K562 (cell line): ENCODE results near the gene MICAL2. TPM values are rescaled to one million over a fixed set of nuclear protein-coding genes. Genes with fewer than 3 reads are reported as not detected.

Experiments used
- ATAC-seq: fragments of 200-7000 bp; cut with Tn5 transposase; 3 replicates; pipeline ENCODE4 v1.9.1; 2020; ENCODE audit warnings: moderate library complexity
- BruUV-seq: library from RNA; stranded (reverse); fragments of 400-500 nt; replicated peaks from 2 replicates; lab custom pipeline; 2021; lab: Mats Ljungman, UMichigan
- CTCF ChIA-PET: fragments of 300-600 bp; formaldehyde crosslinking; extraction: SDS; loops from one replicate; lab custom pipeline; 2021; ENCODE audit warnings: low intra/inter-chr PET ratio; lab: Yijun Ruan, JAX
- POLR2A ChIA-PET: fragments of 300-600, 350-650 bp; sonication (Branson Sonifier 250); formaldehyde crosslinking; extraction: SDS; loops from one replicate; lab custom pipeline; 2021; ENCODE audit warnings: antibody characterized with exemption, inconsistent platforms; lab: Yijun Ruan, JAX
- DNase-seq, 4 experiments: peaks; one replicate each; pipeline versions ENCODE4 v3.0.0 to v3.0.0-alpha.2; 2011 to 2018; ENCODE audit warnings: low spot score in 3 of 4, mixed read lengths in 3 of 4; ENCODE audit errors: extremely low read depth in 1 of 4
- FAIRE-seq: peaks from 2 replicates; lab custom pipeline; 2011; peaks lifted over from hg19 to GRCh38; lab: Jason Lieb, UNC
- H2AFZ ChIP-seq: 2 replicates; pipeline ENCODE4 v1.6.0; 2011; ENCODE audit warnings: low read depth, low read length, control low read depth, inconsistent platforms
- H3K27ac ChIP-seq: fragments of 200-600 bp; 3 replicates; pipeline ENCODE4 v1.8.0; 2011; ENCODE audit warnings: low read depth, mild to moderate bottlenecking, control low read depth, inconsistent platforms, low read length, moderate library complexity, mixed read lengths; ENCODE audit errors: extremely low read depth
- H3K27me3 ChIP-seq, 2 experiments: fragments of 300-600 bp in 1 of 2; 2 replicates in 1 of 2; 3 replicates in 1 of 2; pipeline versions ENCODE4 v1.6.0 to v1.8.0; 2011; ENCODE audit warnings: inconsistent platforms in 2 of 2, low read length in 2 of 2, mild to moderate bottlenecking in 1 of 2, mixed read lengths in 1 of 2, moderate library complexity in 1 of 2; ENCODE audit not compliant: control insufficient read depth in 2 of 2, insufficient read depth in 2 of 2
- H3K36me3 ChIP-seq: fragments of 300-600 bp; 3 replicates; pipeline ENCODE4 v1.8.0; 2011; ENCODE audit warnings: mild to moderate bottlenecking, low read length, inconsistent platforms; ENCODE audit not compliant: control insufficient read depth, insufficient read depth
- H3K4me1 ChIP-seq, 2 experiments: fragments of 200-600 bp in 1 of 2; replicated peaks in 1 of 2; 2 replicates in 1 of 2; 3 replicates in 1 of 2; pipeline versions ENCODE4 v1.5.1 to v1.8.0; 2011; ENCODE audit warnings: inconsistent platforms in 2 of 2, low read length in 2 of 2, mild to moderate bottlenecking in 1 of 2, mixed read lengths in 1 of 2, moderate library complexity in 1 of 2; ENCODE audit not compliant: control insufficient read depth in 2 of 2, insufficient read depth in 2 of 2
- H3K4me2 ChIP-seq: 2 replicates; pipeline ENCODE4 v1.6.1; 2011; ENCODE audit warnings: low read length, control low read depth, inconsistent platforms, mixed read lengths; ENCODE audit not compliant: insufficient read depth
- H3K4me3 ChIP-seq: fragments of 200-600 bp; sonication (generic), shearing (Covaris generic); 2 replicates; pipeline ENCODE4 v1.5.1; 2016; ENCODE audit warnings: control low read depth, inconsistent platforms
- H3K79me2 ChIP-seq: fragments of 200-600 bp; 3 replicates; pipeline ENCODE4 v1.8.0; 2011; ENCODE audit warnings: low read length, inconsistent platforms; ENCODE audit not compliant: control insufficient read depth, insufficient read depth
- H3K9ac ChIP-seq, 2 experiments: 2 replicates each; pipeline versions ENCODE4 v1.6.0 to v1.6.1; 2011; ENCODE audit warnings: low read depth in 2 of 2, low read length in 2 of 2, control low read depth in 1 of 2, inconsistent platforms in 1 of 2, mild to moderate bottlenecking in 1 of 2, mixed read lengths in 1 of 2; ENCODE audit not compliant: insufficient read depth in 1 of 2
- H3K9me1 ChIP-seq: one replicate; pipeline ENCODE4 v1.6.0; 2011; ENCODE audit warnings: inconsistent platforms, mild to moderate bottlenecking, low read length, moderate library complexity; ENCODE audit not compliant: control insufficient read depth, insufficient read depth
- H3K9me3 ChIP-seq: replicated peaks from 2 replicates; pipeline ENCODE4 v1.5.1; 2011; ENCODE audit warnings: low read depth, low read length, inconsistent platforms; ENCODE audit not compliant: control insufficient read depth, insufficient read depth
- H4K20me1 ChIP-seq: replicated peaks from 2 replicates; pipeline ENCODE4 v1.6.1; 2011; ENCODE audit warnings: low read length, inconsistent platforms, mixed read lengths; ENCODE audit not compliant: control insufficient read depth, insufficient read depth
- CGGBP1 ChIP-seq: fragments of 250-450 bp; sonication (Bioruptor Pico); IDR thresholded peaks from 2 replicates; pipeline ENCODE4 v1.9.0; 2021; ENCODE audit warnings: mild to moderate bottlenecking
- CXXC5 ChIP-seq: fragments of 250-450 bp; sonication (Bioruptor Pico); IDR thresholded peaks from 2 replicates; pipeline ENCODE4 v1.8.0; 2022; ENCODE audit warnings: inconsistent platforms, mild to moderate bottlenecking, moderate library complexity
- ID3 ChIP-seq, 2 experiments: fragments of 250-450 bp in 1 of 2; fragments of 450-650 bp in 1 of 2; sonication (Bioruptor Pico) in 1 of 2; IDR thresholded peaks; 2 replicates each; pipeline versions ENCODE4 v1.6.1 to v1.8.0; 2016 to 2021; ENCODE audit warnings: mild to moderate bottlenecking in 2 of 2, moderate library complexity in 2 of 2, missing compliant biosample characterization in 1 of 2, missing genetic modification characterization in 1 of 2
- NR2F6 ChIP-seq: fragments of 450-650 bp; formaldehyde crosslinking; IDR thresholded peaks from 2 replicates; pipeline ENCODE4 v1.4.0; 2020; ENCODE audit warnings: mild to moderate bottlenecking
- ZNF280B ChIP-seq: fragments of 250-450 bp; sonication (Bioruptor Pico); IDR thresholded peaks from 2 replicates; pipeline ENCODE4 v1.5.1; 2021; ENCODE audit warnings: mild to moderate bottlenecking
- WGBS: fragments of 100-300 bp; shearing (Covaris generic); methylation state at CpG from one replicate; pipeline ENCODE4 v1.1.6; 2016; ENCODE audit warnings: low coverage, mixed read lengths; ENCODE audit not compliant: insufficient coverage; ENCODE audit errors: missing lambda C conversion rate; 5-methylcytosine and 5-hydroxymethylcytosine counted together
- in situ Hi-C: fragments of 300-500 bp; cut with MboI; formaldehyde crosslinking; loops from 4 replicates; pipeline ENCODE4 v1.15.0; 2018; ENCODE audit warnings: inconsistent platforms, mixed read lengths
- intact Hi-C: fragments of 100-400 bp; cut with micrococcal nuclease; formaldehyde crosslinking; loops from 2 replicates; pipeline ENCODE4 v1.14.2; 2022
- polyA plus RNA-seq, 8 experiments: library from polyadenylated mRNA; depleted of rRNA in 4 of 8; stranded (reverse) in 5 of 8; unstranded in 3 of 8; fragments of >200 nt; fragmentation: Nextera tagmentation in 2 of 8; fragmentation: Illumina TruSeq in 1 of 8; extraction: Ambion mirVana in 2 of 8; extraction: Trizol in 1 of 8; gene quantifications; 2 replicates each; pipeline versions ENCODE4 v1.2.1 to v1.2.3, GENCODE V29; 2011 to 2014; ENCODE audit warnings: inconsistent platforms in 1 of 8, missing spikeins in 1 of 8
- total RNA-seq, 7 experiments: library from RNA; depleted of rRNA in 6 of 7; stranded (reverse); fragments of >200 nt in 6 of 7; fragmentation: Illumina TruSeq in 2 of 7; extraction: Trizol in 2 of 7; gene quantifications; 2 replicates each; pipeline versions ENCODE4 v1.2.1 to v1.2.3, GENCODE V29; 2011 to 2021; ENCODE audit warnings: low replicate concordance in 1 of 7

The MICAL2 gene
- total and polyA plus RNA-seq, 9 of the 15 experiments (the other 6 are each of a cell fraction or from before 2014, with no cell fraction given): 4.7 to 64.2 (median 33.6) TPM

GRCh38 chr11:12226093-12226492 lies 115.7 kb downstream of the MICAL2 start:
- intact Hi-C loops: no loop called here
- 93% methylated on average over 8 of the region's 8 CpGs for whole genome bisulfite sequencing
- ChIA-PET POLR2A (interaction anchor here (0.6 to 1.5 kb wide), 5 partner anchors 8 to 1865 kb away, joined by 3 to 5 read pairs (median 3); no protein-coding TSS in a partner anchor), CTCF (no interaction called here)
- Histone ChIP-seq H3K79me2 (no peaks in the 10 kb centered on the region), H3K4me1 (peaks cover 5 to 17% of the 10 kb centered on the region in 2 experiments; a peak in 3 of 5 replicates), H3K9me3 (no peaks in the 10 kb centered on the region), H4K20me1 (no peaks in the 10 kb centered on the region), H3K4me3 (no peak overlapping the region), H3K27ac (no peak overlapping the region), H3K9ac (no peak overlapping the region), H3K9me1 (no peaks in the 10 kb centered on the region), H3K36me3 (peaks cover 74% of the 10 kb centered on the region; the same call in 2 of the 3 replicates), H2AFZ (no peak overlapping the region), H3K4me2 (no peak overlapping the region), H3K27me3 (no peaks in the 10 kb centered on the region)
- FAIRE-seq (no peak), ATAC-seq (no peak), DNase-seq (no peak)
- BruUV-seq: no TSS peak
- in situ Hi-C loops: no loop called here
- TF ChIP-seq ZNF280B (CRISPR knock-in tag) (no peak), CGGBP1 (no peak), NR2F6 (CRISPR knock-in tag) (no peak), ID3 (CRISPR knock-in tag; IDR thresholded peaks at IDR 0.05) (no peak), ID3 (tag; IDR thresholded peaks at IDR 0.05) (no peak), CXXC5 (CRISPR knock-in tag) (no peak)
